A549 (cell line): ENCODE data around the gene SGPL1. TPM values are rescaled to one million over a fixed set of nuclear protein-coding genes. Genes with fewer than 3 reads are reported as not detected.

Experiments used
- ATAC-seq, 2 experiments: fragments of 200-7000 bp in 1 of 2; fragments of >200 bp in 1 of 2; cut with Nextera tagmentation in 1 of 2; cut with Tn5 transposase in 1 of 2; 3 replicates each; pipeline versions ENCODE4 v1.8.0 to v1.9.1; 2018 to 2020; ENCODE audit warnings: mild to moderate bottlenecking in 1 of 2, moderate library complexity in 1 of 2
- CTCF ChIA-PET: fragments of 300-600 bp; sonication (Branson Sonifier 250); formaldehyde crosslinking; extraction: SDS; loops from one replicate; lab custom pipeline; 2021; ENCODE audit warnings: antibody characterized with exemption, inconsistent platforms; lab: Yijun Ruan, JAX
- POLR2A ChIA-PET: fragments of 350-600 bp; formaldehyde crosslinking; extraction: SDS; loops from one replicate; lab custom pipeline; 2021; ENCODE audit warnings: antibody characterized with exemption, inconsistent platforms; lab: Yijun Ruan, JAX
- DNase-seq, 2 experiments: peaks; one replicate each; pipeline versions ENCODE4 v3.0.0 to v3.0.0-alpha.2; 2011 to 2016; ENCODE audit warnings: low read depth in 1 of 2, low spot score in 1 of 2
- FAIRE-seq: peaks from 2 replicates; lab custom pipeline; 2011; peaks lifted over from hg19 to GRCh38; lab: Jason Lieb, UNC
- H3K27ac ChIP-seq, 2 experiments: fragments of >200 bp; sonication (Bioruptor Twin); formaldehyde crosslinking; 3 replicates each; pipeline ENCODE4 v1.5.1; 2016 to 2017
- H3K4me1 ChIP-seq: fragments of >200 bp; sonication (Bioruptor Twin); formaldehyde crosslinking; 3 replicates; pipeline ENCODE4 v1.6.1; 2016
- H3K4me2 ChIP-seq: fragments of >200 bp; sonication (Bioruptor Twin); formaldehyde crosslinking; 3 replicates; pipeline ENCODE4 v1.6.1; 2016
- H3K4me3 ChIP-seq: fragments of >200 bp; sonication (Bioruptor Twin); formaldehyde crosslinking; 3 replicates; pipeline ENCODE4 v1.5.1; 2016
- H3K9me3 ChIP-seq: fragments of >200 bp; sonication (Bioruptor Twin); formaldehyde crosslinking; 3 replicates; pipeline ENCODE4 v1.6.1; 2016
- CEBPB ChIP-seq, 2 experiments: fragments of >200 bp in 1 of 2; sonication (Bioruptor Twin) in 1 of 2; formaldehyde crosslinking in 1 of 2; IDR thresholded peaks; 2 replicates each; pipeline ENCODE4 v1.6.1; 2012 to 2016
- FOSB ChIP-seq: fragments of 250-450 bp; sonication (Bioruptor Pico); IDR thresholded peaks from 2 replicates; pipeline ENCODE4 v1.5.0; 2020; ENCODE audit warnings: mild to moderate bottlenecking, moderate library complexity
- FOSL2 ChIP-seq, 2 experiments: fragments of 450-650 bp in 1 of 2; fragments of >200 bp in 1 of 2; sonication (Bioruptor Twin) in 1 of 2; formaldehyde crosslinking; IDR thresholded peaks; 2 replicates each; pipeline versions ENCODE4 v1.5.0 to v1.6.1; 2016 to 2020; ENCODE audit warnings: mild to moderate bottlenecking in 1 of 2, moderate library complexity in 1 of 2
- HDAC2 ChIP-seq: fragments of 200-600 bp; sonication (generic); IDR thresholded peaks from 2 replicates; pipeline ENCODE4 v1.6.1; 2016
- HEYL ChIP-seq: fragments of 250-450 bp; sonication (Bioruptor Pico); IDR thresholded peaks from 2 replicates; pipeline ENCODE4 v1.8.0; 2021; ENCODE audit warnings: mild to moderate bottlenecking, moderate library complexity
- HOXA7 ChIP-seq: fragments of 250-450 bp; sonication (Bioruptor Pico); IDR thresholded peaks from 2 replicates; pipeline ENCODE4 v1.5.0; 2020; ENCODE audit warnings: mild to moderate bottlenecking, moderate library complexity
- JUN ChIP-seq, 2 experiments: fragments of >200 bp; sonication (Bioruptor Twin); formaldehyde crosslinking; IDR thresholded peaks; 2 replicates in 1 of 2; 3 replicates in 1 of 2; pipeline ENCODE4 v1.6.1; 2016 to 2017
- JUNB ChIP-seq: fragments of >200 bp; sonication (Bioruptor Twin); formaldehyde crosslinking; IDR thresholded peaks from 2 replicates; pipeline ENCODE4 v1.6.1; 2016
- KDM1A ChIP-seq: fragments of 200-600 bp; sonication (generic); IDR thresholded peaks from 2 replicates; pipeline ENCODE4 v1.6.1; 2016; ENCODE audit warnings: low read depth, mild to moderate bottlenecking
- KDM5A ChIP-seq: fragments of 200-600 bp; sonication (generic); IDR thresholded peaks from 2 replicates; pipeline ENCODE4 v1.6.1; 2016; ENCODE audit warnings: antibody characterized with exemption, mild to moderate bottlenecking
- NFE2L2 ChIP-seq: fragments of 150-350 bp; conservative IDR thresholded peaks from 2 replicates; pipeline ENCODE4 v1.6.1; 2014; ENCODE audit warnings: low read length
- NR3C1 ChIP-seq: fragments of >200 bp; sonication (Bioruptor Twin); formaldehyde crosslinking; IDR thresholded peaks from 3 replicates; pipeline ENCODE4 v1.6.1; 2017
- POLR2A ChIP-seq: IDR thresholded peaks from 2 replicates; pipeline ENCODE4 v1.6.1; 2012; ENCODE audit warnings: mild to moderate bottlenecking, low read length
- POLR2AphosphoS2 ChIP-seq: conservative IDR thresholded peaks from 2 replicates; pipeline ENCODE4 v1.6.1; 2012; ENCODE audit warnings: low read length, improper control_type of control experiment, inconsistent platforms
- RARB ChIP-seq: fragments of 250-450 bp; sonication (Bioruptor Pico); IDR thresholded peaks from 2 replicates; pipeline ENCODE4 v1.8.0; 2021; ENCODE audit warnings: mild to moderate bottlenecking, moderate library complexity
- RNF2 ChIP-seq: fragments of 200-600 bp; sonication (generic); IDR thresholded peaks from 2 replicates; pipeline ENCODE4 v1.6.1; 2016; ENCODE audit warnings: low read depth, mild to moderate bottlenecking, antibody characterized with exemption, moderate library complexity, borderline replicate concordance
- SMC3 ChIP-seq: fragments of >200 bp; sonication (Bioruptor Twin); formaldehyde crosslinking; IDR thresholded peaks from 3 replicates; pipeline ENCODE4 v1.6.1; 2018; ENCODE audit warnings: inconsistent platforms
- TFCP2L1 ChIP-seq: fragments of 250-450 bp; sonication (Bioruptor Pico); IDR thresholded peaks from 2 replicates; pipeline ENCODE4 v1.5.0; 2021; ENCODE audit warnings: mild to moderate bottlenecking
- TP53 ChIP-seq: fragments of 250-450 bp; sonication (Bioruptor Pico); IDR thresholded peaks from 2 replicates; pipeline ENCODE4 v1.5.0; 2021; ENCODE audit warnings: mild to moderate bottlenecking, moderate library complexity
- USF2 ChIP-seq: fragments of 450-650 bp; IDR thresholded peaks from 2 replicates; pipeline ENCODE4 v1.6.1; 2014; ENCODE audit warnings: antibody characterized with exemption
- ZC3H11A ChIP-seq: fragments of 450-650 bp; IDR thresholded peaks from 2 replicates; pipeline ENCODE4 v1.6.1; 2014; ENCODE audit warnings: antibody characterized with exemption, mild to moderate bottlenecking
- ZSCAN20 ChIP-seq: fragments of 250-450 bp; sonication (Bioruptor Pico); IDR thresholded peaks from 2 replicates; pipeline ENCODE4 v1.8.0; 2022; ENCODE audit warnings: mild to moderate bottlenecking, moderate library complexity
- WGBS: methylation state at CpG from one replicate; pipeline ENCODE4 v1.1.6; 2017; ENCODE audit errors: missing lambda C conversion rate; 5-methylcytosine and 5-hydroxymethylcytosine counted together
- polyA plus RNA-seq, 4 experiments: library from polyadenylated mRNA; depleted of rRNA in 3 of 4; stranded (reverse); fragments of >200 nt; fragmentation: RNase III in 1 of 4; extraction: RNeasy Plus Mini Kit Qiagen cat#74134 plus additional on column Dnase treatment in 1 of 4; gene quantifications; 2 replicates in 3 of 4; 3 replicates in 1 of 4; pipeline ENCODE4 v1.2.3, GENCODE V29; 2011 to 2017
- TF ChIP-seq, protein P1 (sequence below): fragments of >200 bp; sonication (Bioruptor Twin); formaldehyde crosslinking; IDR thresholded peaks from 2 replicates; pipeline ENCODE4 v1.6.1; 2016
- TF ChIP-seq, protein P2 (sequence below): fragments of 250-450 bp; sonication (Bioruptor Pico); IDR thresholded peaks from 2 replicates; pipeline ENCODE4 v1.5.0; 2020; ENCODE audit warnings: low read depth, mild to moderate bottlenecking, moderate library complexity
- TF ChIP-seq, protein P3 (sequence below): IDR thresholded peaks from 2 replicates; pipeline ENCODE4 v1.6.1; 2012
- TF ChIP-seq, protein P4 (sequence below): fragments of 150-350 bp; IDR thresholded peaks from 2 replicates; pipeline ENCODE4 v1.6.1; 2014; ENCODE audit warnings: low read depth, mild to moderate bottlenecking, low read length
- TF ChIP-seq, protein P5 (sequence below): fragments of 200-600 bp; sonication (generic); IDR thresholded peaks from 2 replicates; pipeline ENCODE4 v1.6.1; 2016; ENCODE audit warnings: antibody characterized with exemption, mild to moderate bottlenecking, moderate library complexity

SGPL1 gene
- polyA plus RNA-seq, 2 of the 4 experiments (the other 2 are of a cell fraction), result 32.2 to 49.8 TPM

DNA sequence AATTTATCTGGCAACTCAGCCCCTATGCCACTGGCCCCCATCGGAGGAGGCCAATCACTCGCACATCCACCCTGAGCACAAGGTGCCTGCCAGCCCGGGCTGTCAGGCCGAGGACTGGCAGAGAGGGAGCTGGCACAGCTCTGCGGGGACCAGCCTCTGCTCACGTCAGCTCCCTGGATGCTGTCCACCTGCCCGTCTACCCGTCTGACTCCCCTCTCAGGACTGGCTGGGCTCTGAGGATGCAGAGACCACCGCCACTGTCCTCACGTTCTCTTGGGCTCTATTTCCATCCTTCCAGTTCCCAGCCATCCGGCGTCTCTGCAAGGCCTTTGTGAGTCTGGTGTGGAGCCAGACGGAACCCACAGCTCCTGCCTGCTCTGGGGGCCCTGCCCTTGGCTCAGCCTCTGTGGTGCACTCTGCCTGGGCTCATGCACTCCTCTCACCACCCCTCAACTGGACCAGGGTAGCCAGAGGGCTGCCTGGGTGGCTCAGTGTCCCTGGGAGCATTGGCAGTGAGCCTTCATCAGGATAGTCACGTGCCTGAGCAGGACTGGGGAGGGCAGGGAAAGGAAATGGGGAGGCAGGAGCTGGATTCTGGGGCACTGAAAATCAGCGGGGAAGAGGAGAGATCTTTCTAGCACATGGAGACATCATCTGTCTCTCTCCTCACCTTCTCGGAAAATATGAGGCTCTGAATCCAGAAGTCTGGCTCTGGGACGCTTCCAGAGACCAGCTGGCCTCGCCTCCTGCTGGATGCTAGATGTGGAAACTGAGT is 110.7 kb downstream of the SGPL1 start:
- ATAC-seq (peak in 1 of 2 experiments; percentile 11; a peak in 2 of 6 replicates), DNase-seq (no peak), FAIRE-seq (no peak)
- H3K4me3 ChIP-seq, result no peak overlapping the region
- TF ChIP-seq HOXA7 (CRISPR knock-in tag), result no peak
- TF ChIP-seq KDM5A, result no peak
- TF ChIP-seq, protein P1, sequence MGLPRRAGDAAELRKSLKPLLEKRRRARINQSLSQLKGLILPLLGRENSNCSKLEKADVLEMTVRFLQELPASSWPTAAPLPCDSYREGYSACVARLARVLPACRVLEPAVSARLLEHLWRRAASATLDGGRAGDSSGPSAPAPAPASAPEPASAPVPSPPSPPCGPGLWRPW, result no peak
- TF ChIP-seq FOSL2 (IDR thresholded peaks at IDR 0.05), result no peak
- no peak for TF ChIP-seq FOSL2 (CRISPR knock-in tag; IDR thresholded peaks at IDR 0.05)
- no peak for TF ChIP-seq RARB
- TF ChIP-seq KDM1A, result no peak
- TF ChIP-seq ZC3H11A, result no peak
- no peak for TF ChIP-seq NFE2L2
- no peak for TF ChIP-seq RNF2
- no peak for TF ChIP-seq CEBPB (IDR thresholded peaks at IDR 0.05)
- TF ChIP-seq USF2, result no peak
- TF ChIP-seq, protein P2, sequence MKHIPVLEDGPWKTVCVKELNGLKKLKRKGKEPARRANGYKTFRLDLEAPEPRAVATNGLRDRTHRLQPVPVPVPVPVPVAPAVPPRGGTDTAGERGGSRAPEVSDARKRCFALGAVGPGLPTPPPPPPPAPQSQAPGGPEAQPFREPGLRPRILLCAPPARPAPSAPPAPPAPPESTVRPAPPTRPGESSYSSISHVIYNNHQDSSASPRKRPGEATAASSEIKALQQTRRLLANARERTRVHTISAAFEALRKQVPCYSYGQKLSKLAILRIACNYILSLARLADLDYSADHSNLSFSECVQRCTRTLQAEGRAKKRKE (CRISPR knock-in tag), result no peak
- TF ChIP-seq POLR2AphosphoS2, result no peak
- TF ChIP-seq HDAC2, result no peak
- no peak for TF ChIP-seq NR3C1
- no peak for TF ChIP-seq ZSCAN20 (CRISPR knock-in tag)
- TF ChIP-seq TP53 (CRISPR knock-in tag), result no peak
- no peak for TF ChIP-seq HEYL (CRISPR knock-in tag)
- no peak for TF ChIP-seq FOSB (CRISPR knock-in tag)
- TF ChIP-seq, protein P3, sequence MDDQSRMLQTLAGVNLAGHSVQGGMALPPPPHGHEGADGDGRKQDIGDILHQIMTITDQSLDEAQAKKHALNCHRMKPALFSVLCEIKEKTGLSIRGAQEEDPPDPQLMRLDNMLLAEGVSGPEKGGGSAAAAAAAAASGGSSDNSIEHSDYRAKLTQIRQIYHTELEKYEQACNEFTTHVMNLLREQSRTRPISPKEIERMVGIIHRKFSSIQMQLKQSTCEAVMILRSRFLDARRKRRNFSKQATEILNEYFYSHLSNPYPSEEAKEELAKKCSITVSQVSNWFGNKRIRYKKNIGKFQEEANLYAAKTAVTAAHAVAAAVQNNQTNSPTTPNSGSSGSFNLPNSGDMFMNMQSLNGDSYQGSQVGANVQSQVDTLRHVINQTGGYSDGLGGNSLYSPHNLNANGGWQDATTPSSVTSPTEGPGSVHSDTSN, result no peak
- H3K27ac ChIP-seq, result no peak overlapping the region
- no peak overlapping the region for H3K4me2 ChIP-seq
- H3K9me3 ChIP-seq, result no peaks in the 10 kb centered on the region
- WGBS, result 64% methylated on average over 17 of the region's 18 CpGs
- no peaks in the 10 kb centered on the region for H3K4me1 ChIP-seq
- ChIA-PET POLR2A (no interaction called here), CTCF (interaction anchor here (0.6 to 8.5 kb wide), 42 partner anchors 9 to 451 kb away, joined by 3 to 104 read pairs (median 4); partner anchors contain the start of gene UNC5B)

GRCh38 chr10:70927189-70927943 is 111.6 kb downstream of the SGPL1 start:
- Histone ChIP-seq H3K4me2 (no peak overlapping the region), H3K9me3 (no peaks in the 10 kb centered on the region), H3K4me3 (no peak overlapping the region), H3K4me1 (no peaks in the 10 kb centered on the region), H3K27ac (no peak overlapping the region)
- TF ChIP-seq HDAC2 (no peak), POLR2A (no peak), JUNB (no peak), RNF2 (no peak), KDM5A (no peak), CEBPB (IDR thresholded peaks at IDR 0.05) (no peak), NR3C1 (no peak), JUN (IDR thresholded peaks at IDR 0.05) (no peak), SMC3 (no peak), TFCP2L1 (CRISPR knock-in tag) (no peak)
- TF ChIP-seq, protein P4, sequence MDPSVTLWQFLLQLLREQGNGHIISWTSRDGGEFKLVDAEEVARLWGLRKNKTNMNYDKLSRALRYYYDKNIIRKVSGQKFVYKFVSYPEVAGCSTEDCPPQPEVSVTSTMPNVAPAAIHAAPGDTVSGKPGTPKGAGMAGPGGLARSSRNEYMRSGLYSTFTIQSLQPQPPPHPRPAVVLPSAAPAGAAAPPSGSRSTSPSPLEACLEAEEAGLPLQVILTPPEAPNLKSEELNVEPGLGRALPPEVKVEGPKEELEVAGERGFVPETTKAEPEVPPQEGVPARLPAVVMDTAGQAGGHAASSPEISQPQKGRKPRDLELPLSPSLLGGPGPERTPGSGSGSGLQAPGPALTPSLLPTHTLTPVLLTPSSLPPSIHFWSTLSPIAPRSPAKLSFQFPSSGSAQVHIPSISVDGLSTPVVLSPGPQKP, result no peak
- TF ChIP-seq, protein P5, sequence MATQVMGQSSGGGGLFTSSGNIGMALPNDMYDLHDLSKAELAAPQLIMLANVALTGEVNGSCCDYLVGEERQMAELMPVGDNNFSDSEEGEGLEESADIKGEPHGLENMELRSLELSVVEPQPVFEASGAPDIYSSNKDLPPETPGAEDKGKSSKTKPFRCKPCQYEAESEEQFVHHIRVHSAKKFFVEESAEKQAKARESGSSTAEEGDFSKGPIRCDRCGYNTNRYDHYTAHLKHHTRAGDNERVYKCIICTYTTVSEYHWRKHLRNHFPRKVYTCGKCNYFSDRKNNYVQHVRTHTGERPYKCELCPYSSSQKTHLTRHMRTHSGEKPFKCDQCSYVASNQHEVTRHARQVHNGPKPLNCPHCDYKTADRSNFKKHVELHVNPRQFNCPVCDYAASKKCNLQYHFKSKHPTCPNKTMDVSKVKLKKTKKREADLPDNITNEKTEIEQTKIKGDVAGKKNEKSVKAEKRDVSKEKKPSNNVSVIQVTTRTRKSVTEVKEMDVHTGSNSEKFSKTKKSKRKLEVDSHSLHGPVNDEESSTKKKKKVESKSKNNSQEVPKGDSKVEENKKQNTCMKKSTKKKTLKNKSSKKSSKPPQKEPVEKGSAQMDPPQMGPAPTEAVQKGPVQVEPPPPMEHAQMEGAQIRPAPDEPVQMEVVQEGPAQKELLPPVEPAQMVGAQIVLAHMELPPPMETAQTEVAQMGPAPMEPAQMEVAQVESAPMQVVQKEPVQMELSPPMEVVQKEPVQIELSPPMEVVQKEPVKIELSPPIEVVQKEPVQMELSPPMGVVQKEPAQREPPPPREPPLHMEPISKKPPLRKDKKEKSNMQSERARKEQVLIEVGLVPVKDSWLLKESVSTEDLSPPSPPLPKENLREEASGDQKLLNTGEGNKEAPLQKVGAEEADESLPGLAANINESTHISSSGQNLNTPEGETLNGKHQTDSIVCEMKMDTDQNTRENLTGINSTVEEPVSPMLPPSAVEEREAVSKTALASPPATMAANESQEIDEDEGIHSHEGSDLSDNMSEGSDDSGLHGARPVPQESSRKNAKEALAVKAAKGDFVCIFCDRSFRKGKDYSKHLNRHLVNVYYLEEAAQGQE, result no peak
- TF ChIP-seq, protein P1, result no peak
- 81% methylated on average over 13 of the region's 13 CpGs for WGBS
- FAIRE-seq (no peak), DNase-seq (no peak), ATAC-seq (no peak)
- ChIA-PET POLR2A (no interaction called here), CTCF (interaction anchor here (0.9 to 8.5 kb wide), 13 partner anchors 8 to 358 kb away, joined by 4 to 104 read pairs (median 46); partner anchors contain the start of gene UNC5B)
